IMR-90 (cell line): Measurements from ENCODE around the gene SLC29A2. TPM values are rescaled to one million over a fixed set of nuclear protein-coding genes. Genes with fewer than 3 reads are reported as not detected.
"Not testable (repeated sequence)": the region's sequence is repeated elsewhere in the genome, so short reads cannot be mapped to it uniquely, and the experiment has no call there.

Experiments
- ATAC-seq: fragments of 200-7000 bp; cut with Tn5 transposase; 2 replicates; pipeline ENCODE4 v1.9.1; 2020; ENCODE audit warnings: low read depth, mild to moderate bottlenecking, moderate library complexity
- BruUV-seq: library from RNA; stranded (reverse); fragments of 400-500 nt; replicated peaks from 2 replicates; lab custom pipeline; 2021; lab: Mats Ljungman, UMichigan
- CTCF ChIA-PET: fragments of 300-600 bp; formaldehyde crosslinking; extraction: SDS; loops from one replicate; lab custom pipeline; 2021; ENCODE audit warnings: antibody characterized with exemption; lab: Yijun Ruan, JAX
- POLR2A ChIA-PET: fragments of 300-600 bp; sonication (Branson Sonifier 250); formaldehyde crosslinking; loops from one replicate; lab custom pipeline; 2022; ENCODE audit warnings: antibody characterized with exemption; ENCODE audit not compliant: unreplicated experiment; lab: Charles Lee
- DNase-seq: peaks from one replicate; pipeline ENCODE4 v3.0.0; 2013
- H2AFZ ChIP-seq: replicated peaks from 2 replicates; pipeline ENCODE3; 2013; ENCODE audit warnings: low read length, mild to moderate bottlenecking; ENCODE audit not compliant: poor library complexity
- H2AK5ac ChIP-seq: 2 replicates; pipeline ENCODE4 v1.6.1; 2013; ENCODE audit warnings: low read depth, low read length, inconsistent platforms
- H2AK9ac ChIP-seq: replicated peaks from 2 replicates; pipeline ENCODE3; 2013; ENCODE audit warnings: mild to moderate bottlenecking, low read depth, low read length, moderate library complexity; ENCODE audit not compliant: poor library complexity
- H2BK120ac ChIP-seq: 2 replicates; pipeline ENCODE4 v1.6.1; 2013; ENCODE audit warnings: low read depth, low read length, inconsistent platforms
- H2BK15ac ChIP-seq: 3 replicates; pipeline ENCODE4 v1.6.1; 2013; ENCODE audit warnings: low read depth, low read length, inconsistent platforms
- H2BK20ac ChIP-seq: 2 replicates; pipeline ENCODE4 v1.6.1; 2013; ENCODE audit warnings: low read depth, mild to moderate bottlenecking, inconsistent platforms, low read length, moderate library complexity
- H2BK5ac ChIP-seq: 2 replicates; pipeline ENCODE4 v1.6.1; 2013; ENCODE audit warnings: mild to moderate bottlenecking, low read depth, low read length, inconsistent platforms; ENCODE audit not compliant: poor library complexity, severe bottlenecking
- H3K14ac ChIP-seq: replicated peaks from 2 replicates; pipeline ENCODE4 v1.6.1; 2013; ENCODE audit warnings: low read depth, low read length, inconsistent platforms
- H3K18ac ChIP-seq: 2 replicates; pipeline ENCODE4 v1.6.1; 2013; ENCODE audit warnings: low read depth, low read length, control low read depth
- H3K23ac ChIP-seq: 2 replicates; pipeline ENCODE4 v1.6.1; 2013; ENCODE audit warnings: low read depth, low read length, inconsistent platforms
- H3K27ac ChIP-seq: 2 replicates; pipeline ENCODE4 v1.5.1; 2013; ENCODE audit warnings: mild to moderate bottlenecking, control low read depth, low read length; ENCODE audit not compliant: insufficient read depth
- H3K27me3 ChIP-seq: 2 replicates; pipeline ENCODE4 v1.6.1; 2013; ENCODE audit warnings: low read length; ENCODE audit not compliant: control insufficient read depth, insufficient read depth
- H3K36me3 ChIP-seq: 2 replicates; pipeline ENCODE4 v1.6.1; 2013; ENCODE audit warnings: low read length, mixed read lengths; ENCODE audit not compliant: control insufficient read depth, insufficient read depth
- H3K4ac ChIP-seq: 2 replicates; pipeline ENCODE4 v1.6.1; 2013; ENCODE audit warnings: low read depth, low read length, inconsistent platforms
- H3K4me1 ChIP-seq: 2 replicates; pipeline ENCODE4 v1.6.1; 2013; ENCODE audit warnings: low read length, mixed read lengths; ENCODE audit not compliant: control insufficient read depth, insufficient read depth
- H3K4me2 ChIP-seq: 2 replicates; pipeline ENCODE4 v1.6.1; 2013; ENCODE audit warnings: low read depth, mild to moderate bottlenecking, control low read depth, low read length, moderate library complexity
- H3K4me3 ChIP-seq: 2 replicates; pipeline ENCODE4 v1.5.1; 2013; ENCODE audit warnings: low read depth, mild to moderate bottlenecking, control low read depth, low read length, moderate library complexity; ENCODE audit not compliant: insufficient read depth
- H3K56ac ChIP-seq: 2 replicates; pipeline ENCODE4 v1.6.1; 2013; ENCODE audit warnings: low read length, inconsistent platforms; ENCODE audit not compliant: insufficient read depth; ENCODE audit errors: extremely low read depth
- H3K79me1 ChIP-seq, 2 experiments: 2 replicates each; pipeline ENCODE4 v1.6.1; 2013; ENCODE audit warnings: low read length in 2 of 2, inconsistent platforms in 1 of 2, low read depth in 1 of 2
- H3K9ac ChIP-seq: 2 replicates; pipeline ENCODE4 v1.6.1; 2013; ENCODE audit warnings: low read depth, low read length, control low read depth
- H3K9me1 ChIP-seq: 2 replicates; pipeline ENCODE4 v1.6.1; 2013; ENCODE audit warnings: low read length, inconsistent platforms; ENCODE audit not compliant: insufficient read depth
- H3K9me3 ChIP-seq: 2 replicates; pipeline ENCODE4 v1.6.1; 2013; ENCODE audit warnings: low read length; ENCODE audit not compliant: control insufficient read depth, insufficient read depth
- H4K20me1 ChIP-seq: 2 replicates; pipeline ENCODE4 v1.6.1; 2013; ENCODE audit warnings: low read length, inconsistent platforms; ENCODE audit not compliant: insufficient read depth
- H4K5ac ChIP-seq: 2 replicates; pipeline ENCODE4 v1.6.1; 2013; ENCODE audit warnings: mild to moderate bottlenecking, low read depth, low read length, control low read depth
- H4K8ac ChIP-seq, 2 experiments: 2 replicates each; pipeline ENCODE4 v1.6.1; 2013; ENCODE audit warnings: low read depth in 2 of 2, low read length in 2 of 2, control low read depth in 1 of 2, inconsistent platforms in 1 of 2
- H4K91ac ChIP-seq: 2 replicates; pipeline ENCODE4 v1.6.1; 2013; ENCODE audit warnings: low read depth, low read length, inconsistent platforms; ENCODE audit not compliant: insufficient read depth
- CHD1 ChIP-seq: IDR thresholded peaks from 2 replicates; pipeline ENCODE4 v1.6.1; 2012; ENCODE audit warnings: low read depth, low read length, improper control_type of control experiment
- ELK1 ChIP-seq: fragments of 150-350 bp; IDR thresholded peaks from 2 replicates; pipeline ENCODE4 v1.6.1; 2016; ENCODE audit warnings: low read depth, mild to moderate bottlenecking, low read length, moderate library complexity, borderline replicate concordance
- FOS ChIP-seq: fragments of 150-350 bp; IDR thresholded peaks from 2 replicates; pipeline ENCODE4 v1.6.1; 2016; ENCODE audit warnings: low read depth, low read length
- MAFK ChIP-seq: IDR thresholded peaks from 2 replicates; pipeline ENCODE4 v1.6.1; 2012; ENCODE audit warnings: low read depth, low read length, improper control_type of control experiment
- MAZ ChIP-seq: IDR thresholded peaks from 2 replicates; pipeline ENCODE4 v1.6.1; 2012; ENCODE audit warnings: low read depth, mild to moderate bottlenecking, low read length, improper control_type of control experiment, moderate library complexity, borderline replicate concordance
- MXI1 ChIP-seq: IDR thresholded peaks from 2 replicates; pipeline ENCODE4 v1.6.1; 2012; ENCODE audit warnings: low read depth, mild to moderate bottlenecking, low read length, moderate library complexity, borderline replicate concordance
- POLR2A ChIP-seq: IDR thresholded peaks from 2 replicates; pipeline ENCODE4 v1.6.1; 2012; ENCODE audit warnings: mild to moderate bottlenecking, low read depth, low read length
- WGBS, 2 experiments: methylation state at CpG; one replicate each; pipeline versions ENCODE4 v1.1.5 to v1.1.7; 2013; ENCODE audit warnings: missing lambda C conversion rate in 2 of 2; ENCODE audit not compliant: insufficient read length in 1 of 2; ENCODE audit errors: extremely low coverage in 2 of 2; 5-methylcytosine and 5-hydroxymethylcytosine counted together
- dilution Hi-C: fragments of 300-500 bp; cut with HindIII; formaldehyde crosslinking; loops from one replicate; pipeline ENCODE4 v1.14.3; 2018; ENCODE audit warnings: low sequenced_read_pairs; ENCODE audit not compliant: unreplicated experiment
- in situ Hi-C: fragments of 300-500 bp; cut with MboI; formaldehyde crosslinking; loops from 3 replicates; pipeline ENCODE4 v1.14.3; 2019; ENCODE audit warnings: low sequenced_read_pairs, inconsistent platforms, mixed read lengths
- intact Hi-C: fragments of 100-400 bp; cut with micrococcal nuclease; formaldehyde crosslinking; loops from 2 replicates; pipeline ENCODE4 v1.10.0; 2022
- polyA plus RNA-seq, 3 experiments: library from polyadenylated mRNA; depleted of rRNA; stranded (reverse); fragments of >200 nt; gene quantifications; 2 replicates each; pipeline ENCODE4 v1.2.3, GENCODE V29; 2012; ENCODE audit warnings: low replicate concordance in 1 of 3
- total RNA-seq: library from RNA; depleted of rRNA; stranded (reverse); fragments of >200 nt; gene quantifications from 2 replicates; pipeline ENCODE4 v1.2.3, GENCODE V29; 2012

SLC29A2 gene
- total and polyA plus RNA-seq, 2 of the 4 experiments (the other 2 are of a cell fraction): under 0.01 to 1.2 TPM

GRCh38 chr11:66359662-66360087, 11.9 kb downstream of the SLC29A2 start:
- Histone ChIP-seq H3K56ac (no peak overlapping the region), H3K27me3 (no peaks in the 10 kb centered on the region; the same call in 1 of the 2 replicates), H4K5ac (no peak overlapping the region), H3K27ac (no peak overlapping the region), H3K4ac (no peak overlapping the region), H3K4me2 (no peak overlapping the region), H2BK5ac (no peak overlapping the region), H2BK120ac (no peak overlapping the region), H2BK20ac (no peak overlapping the region), H3K9ac (no peak overlapping the region), H3K4me1 (no peaks in the 10 kb centered on the region), H3K79me1 (no peaks in the 10 kb centered on the region), H3K9me1 (no peaks in the 10 kb centered on the region), H2AFZ (no peak overlapping the region), H2AK9ac (no peak overlapping the region), H4K20me1 (no peaks in the 10 kb centered on the region), H2BK15ac (no peak overlapping the region), H3K18ac (no peak overlapping the region), H3K4me3 (no peak overlapping the region), H3K14ac (no peak overlapping the region), H3K9me3 (no peaks in the 10 kb centered on the region), H4K8ac (no peak overlapping the region), H2AK5ac (no peak overlapping the region), H4K91ac (no peak overlapping the region), H3K23ac (no peak overlapping the region), H3K36me3 (no peaks in the 10 kb centered on the region)
- in situ Hi-C loops: no loop called here
- intact Hi-C loops: no loop called here
- DNase-seq: no peak
- ChIA-PET POLR2A (no interaction called here), CTCF (no interaction called here)
- dilution Hi-C loops: no loop called here
- no peak for ATAC-seq
- no CpG with 5 or more reads among the region's 3 CpGs for WGBS, 2 experiments
- BruUV-seq: no TSS peak
- TF ChIP-seq CHD1 (no peak), MAFK (no peak), FOS (no peak), MXI1 (no peak), POLR2A (no peak), ELK1 (no peak), MAZ (no peak)

- H3K27ac ChIP-seq, ATAC-seq, intact Hi-C loops, H3K9ac ChIP-seq, H2BK15ac ChIP-seq, CTCF ChIA-PET, H3K56ac ChIP-seq, H3K27me3 ChIP-seq, dilution Hi-C loops, H4K91ac ChIP-seq, H3K9me3 ChIP-seq, H3K4me2 ChIP-seq, BruUV-seq, H3K18ac ChIP-seq, H3K4ac ChIP-seq, H2BK120ac ChIP-seq, in situ Hi-C loops, H3K23ac ChIP-seq, H4K8ac ChIP-seq, H2AK9ac ChIP-seq, H3K14ac ChIP-seq, H3K4me3 ChIP-seq, DNase-seq, H4K20me1 ChIP-seq, H2AFZ ChIP-seq, H2BK20ac ChIP-seq, H2AK5ac ChIP-seq, POLR2A ChIA-PET, H4K5ac ChIP-seq, H3K36me3 ChIP-seq, H2BK5ac ChIP-seq, H3K4me1 ChIP-seq: not testable (repeated sequence)
- WGBS, 2 experiments: 33% methylated on average over 1 of the region's 8 CpGs; no CpG with 5 or more reads in 1 of the 2 experiments
- Histone ChIP-seq H3K79me1 (peaks cover 6 to 16% of the 10 kb centered on the region in 2 experiments), H3K9me1 (peaks cover 11% of the 10 kb centered on the region; the same call in 1 of the 2 replicates)
These were observed 20.9 kb downstream of the SLC29A2 start for GRCh38 chr11:66350560-66351235.
